Mucosa of rectum (tissue), 2 donors: ENCODE results near the gene SMYD2.

Source experiments
- H3K27ac ChIP-seq, 2 donors: one replicate each; pipeline ENCODE4 v1.7.0; 2013; ENCODE audit warnings: inconsistent platforms in 2 of 2, low read depth in 2 of 2, low read length in 2 of 2
- H3K27me3 ChIP-seq, 2 donors: one replicate each; pipeline ENCODE4 v1.7.0; 2013; ENCODE audit warnings: low read length in 2 of 2; ENCODE audit not compliant: control insufficient read depth in 2 of 2, insufficient read depth in 2 of 2
- H3K36me3 ChIP-seq, 2 donors: one replicate each; pipeline ENCODE4 v1.7.0; 2013; ENCODE audit warnings: low read length in 2 of 2; ENCODE audit not compliant: control insufficient read depth in 2 of 2, insufficient read depth in 2 of 2
- H3K4me1 ChIP-seq, 2 donors: one replicate each; pipeline ENCODE4 v1.7.0; 2013; ENCODE audit warnings: low read length in 2 of 2, mild to moderate bottlenecking in 1 of 2; ENCODE audit not compliant: control insufficient read depth in 2 of 2, insufficient read depth in 2 of 2
- H3K4me3 ChIP-seq, 2 donors: one replicate each; pipeline ENCODE4 v1.7.0; 2013; ENCODE audit warnings: low read length in 2 of 2
- H3K9ac ChIP-seq, 2 donors: one replicate each; pipeline ENCODE4 v1.7.0; 2013; ENCODE audit warnings: low read length in 2 of 2, low read depth in 1 of 2, mild to moderate bottlenecking in 1 of 2
- H3K9me3 ChIP-seq, 2 donors: one replicate each; pipeline ENCODE4 v1.7.0; 2013; ENCODE audit warnings: low read length in 2 of 2; ENCODE audit not compliant: control insufficient read depth in 2 of 2
- donor health status: healthy.
- donor health status: Normal muscosa, but diverticular disease.

SMYD2 gene

GRCh38 chr1:214303141-214303930, 22.4 kb downstream of the SMYD2 start:
- Histone ChIP-seq H3K4me3 (no peak overlapping the region), H3K27me3 (no peaks in the 10 kb centered on the region), H3K4me1 (no peaks in the 10 kb centered on the region), H3K9me3 (no peaks in the 10 kb centered on the region), H3K9ac (no peak overlapping the region), H3K27ac (no peak overlapping the region), H3K36me3 (no peaks in the 10 kb centered on the region)

DNA sequence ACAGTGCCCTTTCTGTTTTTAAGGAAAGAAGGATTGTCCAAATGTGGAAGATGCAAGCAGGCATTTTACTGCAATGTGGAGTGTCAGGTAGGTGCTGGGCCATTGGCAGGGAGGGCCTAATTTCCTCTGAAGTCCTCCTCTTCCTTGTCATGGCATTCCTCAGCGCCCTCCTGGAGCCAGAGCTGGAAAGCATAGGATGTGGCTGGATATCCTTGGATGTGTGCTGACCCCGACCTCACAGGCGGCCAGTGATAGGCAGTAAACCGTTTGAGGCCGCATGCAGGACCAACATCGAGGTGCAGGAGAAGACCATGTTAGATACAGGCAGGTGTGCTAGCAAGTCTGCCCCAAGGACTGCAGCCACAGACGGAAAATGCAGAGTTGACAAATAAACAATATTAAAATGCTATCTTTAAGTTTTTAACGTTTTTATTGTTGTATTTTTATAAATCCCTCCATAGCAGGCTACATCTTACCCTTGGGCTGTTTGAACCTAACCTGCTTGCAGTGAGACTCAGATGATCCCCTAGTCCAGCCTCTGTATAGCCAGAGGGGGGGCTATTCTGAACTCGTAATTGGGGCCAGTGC, 24.3 kb downstream of the SMYD2 start:
- H3K27me3 ChIP-seq: no peaks in the 10 kb centered on the region
- H3K9ac ChIP-seq: no peak overlapping the region
- H3K4me1 ChIP-seq: no peaks in the 10 kb centered on the region
- no peaks in the 10 kb centered on the region for H3K36me3 ChIP-seq
- H3K9me3 ChIP-seq: no peaks in the 10 kb centered on the region
- no peak overlapping the region for H3K4me3 ChIP-seq
- H3K27ac ChIP-seq: no peak overlapping the region

DNA sequence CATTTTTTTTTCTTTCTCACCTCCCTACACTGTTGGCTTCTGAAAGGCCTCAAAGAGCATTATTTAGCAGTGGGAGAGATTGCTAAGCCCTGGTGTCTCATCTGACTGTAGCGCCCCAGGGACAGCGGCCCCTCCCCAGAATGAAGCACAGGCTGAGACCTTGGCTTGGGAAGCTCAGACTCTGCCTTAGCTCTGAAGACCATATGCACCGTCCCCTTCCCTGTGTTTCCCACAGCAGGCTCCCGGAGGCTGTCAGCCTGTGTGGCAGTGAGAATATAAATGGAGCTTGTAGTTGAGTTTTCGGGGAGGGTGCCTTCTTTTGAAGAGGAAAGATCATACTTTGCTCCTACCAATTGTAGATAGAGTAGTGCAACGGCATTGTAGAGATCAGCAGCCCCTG, 25.3 kb downstream of the SMYD2 start:
- Histone ChIP-seq H3K9me3 (no peaks in the 10 kb centered on the region), H3K4me1 (no peaks in the 10 kb centered on the region), H3K27ac (no peak overlapping the region), H3K27me3 (no peaks in the 10 kb centered on the region), H3K4me3 (no peak overlapping the region), H3K9ac (no peak overlapping the region), H3K36me3 (no peaks in the 10 kb centered on the region)

- H3K4me1 ChIP-seq: no peaks in the 10 kb centered on the region
- H3K27ac ChIP-seq: no peak overlapping the region
- no peaks in the 10 kb centered on the region for H3K9me3 ChIP-seq
- no peak overlapping the region for H3K9ac ChIP-seq
- no peaks in the 10 kb centered on the region for H3K36me3 ChIP-seq
- H3K4me3 ChIP-seq: no peak overlapping the region
- H3K27me3 ChIP-seq: no peaks in the 10 kb centered on the region
Observed at GRCh38 chr1:214310010-214310409, 29.1 kb downstream of the SMYD2 start.

- Histone ChIP-seq H3K9ac (no peak overlapping the region), H3K27me3 (no peaks in the 10 kb centered on the region), H3K27ac (no peak overlapping the region), H3K36me3 (peaks cover 0 to 5% of the 10 kb centered on the region in 2 donors), H3K4me3 (no peak overlapping the region), H3K9me3 (no peaks in the 10 kb centered on the region), H3K4me1 (no peaks in the 10 kb centered on the region)
Observed at GRCh38 chr1:214310777-214311690, 30.1 kb downstream of the SMYD2 start.

- H3K4me1 ChIP-seq: no peaks in the 10 kb centered on the region
- H3K4me3 ChIP-seq: no peak overlapping the region
- H3K36me3 ChIP-seq: peaks cover 0 to 5% of the 10 kb centered on the region in 2 donors
- H3K9ac ChIP-seq: no peak overlapping the region
- H3K9me3 ChIP-seq: no peaks in the 10 kb centered on the region
- no peak overlapping the region for H3K27ac ChIP-seq
- no peaks in the 10 kb centered on the region for H3K27me3 ChIP-seq
Observed at GRCh38 chr1:214312530-214313051, 31.6 kb downstream of the SMYD2 start.

DNA sequence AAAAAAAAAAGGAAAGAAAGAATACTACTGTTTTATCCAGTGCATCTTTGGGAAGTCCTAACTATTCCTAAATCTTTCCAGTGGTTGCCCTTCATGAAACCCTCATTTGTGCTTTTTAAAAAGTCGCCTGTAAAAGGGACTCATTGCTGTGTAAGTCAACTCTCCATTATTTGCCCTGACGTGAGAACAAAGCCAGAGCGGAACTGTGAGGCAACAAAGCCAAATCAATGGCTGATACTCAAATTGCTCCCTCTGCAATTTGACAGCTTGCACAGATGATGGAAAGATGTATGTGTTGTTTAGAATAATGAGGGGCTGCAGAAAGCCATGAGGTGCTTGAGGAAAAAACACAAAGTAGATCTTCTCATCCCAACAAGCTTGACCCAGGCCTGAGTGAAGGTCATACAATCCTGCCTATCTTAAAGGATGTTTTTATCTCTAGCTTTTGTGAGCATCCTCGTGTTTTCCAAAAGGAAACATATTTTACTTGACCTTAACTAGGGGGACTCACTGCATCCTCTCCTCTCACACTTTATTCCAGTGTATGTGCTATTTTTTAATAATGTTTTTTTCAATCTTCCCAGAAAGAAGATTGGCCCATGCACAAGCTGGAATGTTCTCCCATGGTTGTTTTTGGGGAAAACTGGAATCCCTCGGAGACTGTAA, 33.4 kb downstream of the SMYD2 start:
- H3K9ac ChIP-seq: no peak overlapping the region
- H3K9me3 ChIP-seq: no peaks in the 10 kb centered on the region
- H3K4me3 ChIP-seq: no peak overlapping the region
- H3K4me1 ChIP-seq: no peaks in the 10 kb centered on the region
- H3K36me3 ChIP-seq: peaks cover 6 to 10% of the 10 kb centered on the region in 2 donors
- no peaks in the 10 kb centered on the region for H3K27me3 ChIP-seq
- H3K27ac ChIP-seq: no peak overlapping the region

GRCh38 chr1:214316593-214316992, 35.6 kb downstream of the SMYD2 start:
- H3K9me3 ChIP-seq: no peaks in the 10 kb centered on the region
- no peaks in the 10 kb centered on the region for H3K4me1 ChIP-seq
- no peaks in the 10 kb centered on the region for H3K27me3 ChIP-seq
- H3K9ac ChIP-seq: no peak overlapping the region
- H3K36me3 ChIP-seq: peaks cover 8 to 10% of the 10 kb centered on the region in 2 donors
- H3K27ac ChIP-seq: no peak overlapping the region
- no peak overlapping the region for H3K4me3 ChIP-seq

DNA sequence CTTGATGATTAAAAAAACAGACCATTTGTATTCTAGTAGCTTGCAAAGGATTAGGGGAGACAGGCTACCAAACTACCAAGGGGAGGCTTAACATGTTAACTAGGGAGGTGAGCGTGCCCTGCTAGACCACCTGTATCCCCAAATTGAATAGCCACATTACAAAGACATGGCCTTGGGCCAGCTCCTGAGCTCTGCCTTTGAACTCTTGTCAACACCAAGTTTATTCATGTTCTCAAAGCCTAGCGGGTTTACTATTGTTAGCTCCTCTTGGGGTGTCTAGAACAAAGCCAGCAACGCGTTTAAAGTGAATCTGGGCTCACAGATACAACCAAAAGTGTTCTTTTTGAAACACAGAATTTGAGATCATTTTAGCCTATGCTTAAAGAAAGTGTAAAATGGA, 36.3 kb downstream of the SMYD2 start:
- Histone ChIP-seq H3K4me3 (no peak overlapping the region), H3K27ac (no peak overlapping the region), H3K4me1 (no peaks in the 10 kb centered on the region), H3K9ac (no peak overlapping the region), H3K9me3 (no peaks in the 10 kb centered on the region), H3K27me3 (no peaks in the 10 kb centered on the region), H3K36me3 (peaks cover 8 to 10% of the 10 kb centered on the region in 2 donors)
